NCI-H69 (cell line): ENCODE results near the gene RNF150.

ENCODE experiments used
- DNase-seq: peaks from one replicate; lab custom pipeline; 2025; lab: John Stamatoyannopoulos, UW

Gene RNF150

DNA sequence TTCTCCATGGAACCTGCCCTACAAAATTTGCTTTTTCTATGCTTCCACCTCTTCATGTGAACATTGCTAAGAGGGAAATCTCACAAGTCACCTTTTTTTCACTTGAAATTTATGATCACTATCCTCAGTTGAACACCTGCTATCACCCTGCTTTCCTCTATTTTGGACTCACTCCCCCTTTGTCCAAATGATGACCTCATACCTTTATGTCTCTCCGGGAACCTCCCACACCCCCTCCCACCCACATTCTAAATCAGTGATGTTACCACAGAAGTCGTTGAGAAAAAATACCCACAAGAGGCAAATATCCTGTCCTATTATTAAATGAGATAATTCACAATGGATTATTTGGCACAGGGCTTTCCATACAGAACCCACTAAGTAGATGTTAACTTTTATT, 156.5 kb downstream of the RNF150 start:
- DNase-seq: peak; percentile 18

DNA sequence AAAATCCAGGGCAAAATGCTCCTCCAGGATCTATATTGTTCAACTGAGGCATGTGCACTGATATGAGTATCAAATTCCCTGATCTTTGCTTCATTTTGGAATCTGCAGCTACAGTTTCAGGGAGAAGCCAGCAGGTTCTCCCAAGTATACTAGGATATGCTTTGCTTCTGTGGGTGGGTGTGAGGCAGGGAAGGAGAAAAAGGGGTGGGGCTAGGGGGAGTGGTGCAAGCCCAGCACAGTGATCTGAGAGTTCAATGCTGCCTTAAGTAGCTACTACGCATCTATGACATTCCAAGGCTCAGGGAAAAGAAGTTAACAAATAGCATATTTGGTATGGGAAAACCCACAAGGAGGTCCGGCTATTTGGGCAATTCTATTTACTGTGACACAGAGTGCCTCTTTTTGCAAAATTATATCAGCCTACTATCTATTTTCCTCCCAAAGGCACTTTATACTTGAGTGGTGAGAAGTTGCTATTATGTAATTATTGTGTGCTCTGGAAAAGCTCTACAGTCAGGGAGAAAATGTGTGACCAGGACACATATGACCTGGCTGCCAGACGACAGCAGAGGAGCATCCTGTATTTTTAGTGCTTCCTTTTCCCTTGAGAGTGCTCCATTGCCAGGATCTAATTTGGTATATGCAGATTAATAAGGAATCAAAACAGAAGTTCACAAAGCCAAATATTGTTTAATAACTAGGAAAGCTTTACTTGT, 162.0 kb downstream of the RNF150 start:
- peak; percentile 36 for DNase-seq

DNA sequence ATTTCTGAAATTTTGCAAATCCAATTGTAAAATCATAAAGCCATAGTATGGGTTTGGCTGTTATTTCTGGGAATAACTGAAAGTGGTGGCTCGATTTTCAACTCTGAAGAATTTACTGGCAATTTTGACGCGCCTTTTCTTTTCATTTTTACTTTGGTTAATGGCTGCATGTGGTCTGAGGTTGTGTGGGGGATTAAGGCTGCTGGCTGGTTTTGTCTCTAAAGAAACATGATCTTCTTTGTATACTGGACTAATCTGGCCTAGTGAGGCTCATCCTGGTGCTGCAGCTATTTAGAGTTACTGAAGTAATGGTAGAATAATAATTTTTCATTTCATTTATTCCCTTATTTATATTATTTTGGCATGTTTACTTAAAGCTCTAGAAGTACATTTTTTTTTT, 164.0 kb downstream of the RNF150 start:
- no peak for DNase-seq

DNA sequence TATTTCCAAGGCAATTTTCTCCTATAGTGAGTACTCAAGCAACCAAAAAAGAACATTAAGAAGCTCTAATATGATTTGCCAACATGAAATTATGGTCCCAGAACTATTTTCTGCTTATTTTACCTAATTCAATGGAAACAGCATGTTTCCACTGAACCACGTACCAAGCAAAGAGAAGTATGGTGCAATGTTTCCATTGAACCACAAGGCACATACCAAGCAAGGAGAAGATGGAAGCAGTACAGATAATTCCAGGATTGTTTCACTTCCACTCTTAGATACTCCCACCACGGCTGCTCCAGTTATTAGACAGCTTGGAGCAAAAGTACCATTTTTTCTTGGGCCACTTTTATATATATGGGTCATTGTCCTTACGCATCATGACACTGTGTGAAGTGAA, 164.9 kb downstream of the RNF150 start:
- no peak for DNase-seq

DNA sequence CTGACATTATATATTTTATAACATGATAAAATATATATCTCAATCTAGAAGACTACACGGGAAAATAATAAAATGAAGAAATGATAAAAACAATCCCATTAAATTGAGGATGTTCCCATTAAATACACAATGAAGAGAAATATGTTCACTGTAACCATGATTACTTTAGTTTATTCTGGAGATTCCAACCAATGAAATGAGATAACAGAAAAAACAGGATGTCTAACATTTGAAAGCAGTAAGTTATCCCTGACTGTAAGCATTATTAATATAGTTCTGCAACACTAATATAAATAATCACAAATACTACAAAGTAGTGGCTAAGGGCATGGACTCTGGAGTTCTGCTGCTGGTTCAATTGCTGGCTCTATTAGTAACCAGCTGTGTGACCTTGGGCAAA, 169.4 kb downstream of the RNF150 start:
- DNase-seq: no peak

DNA sequence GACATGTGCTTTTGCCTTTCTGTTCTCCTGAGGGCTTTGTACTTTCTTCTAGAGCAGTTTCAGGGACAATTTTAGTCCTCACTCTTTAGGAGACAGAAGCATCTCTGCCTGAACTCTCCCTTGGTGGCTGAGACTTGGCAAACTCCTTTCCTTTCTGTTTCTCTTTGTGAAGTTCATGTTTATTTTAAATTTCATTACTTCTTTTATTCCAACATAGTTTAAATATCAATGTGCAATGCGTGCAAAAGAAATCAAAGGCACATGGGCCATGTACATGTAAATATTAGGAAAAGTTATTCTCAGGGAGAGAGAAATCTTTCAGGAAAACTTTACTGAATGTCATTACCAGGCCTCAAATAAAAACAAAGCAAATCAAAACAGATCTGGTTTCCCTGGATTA, 177.6 kb downstream of the RNF150 start:
- no peak for DNase-seq

DNA sequence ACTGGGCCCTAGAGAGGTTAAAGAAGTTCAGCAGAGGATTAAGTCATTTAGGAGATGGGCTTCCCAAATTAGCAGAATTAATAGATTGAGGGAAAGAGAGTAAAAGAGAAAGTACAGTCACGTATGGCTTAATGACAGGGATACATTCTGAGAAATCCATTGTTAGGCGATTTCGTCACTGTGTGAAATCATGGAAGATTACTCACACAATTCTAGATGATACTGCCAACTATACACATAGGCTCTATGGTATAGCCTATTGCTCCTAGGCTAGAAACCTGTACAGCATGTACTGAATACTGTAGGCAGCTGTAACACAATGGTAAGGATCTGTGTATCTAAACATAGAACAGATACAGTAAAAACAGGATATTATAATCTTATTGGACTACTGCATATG, 180.6 kb downstream of the RNF150 start:
- DNase-seq: no peak

DNA sequence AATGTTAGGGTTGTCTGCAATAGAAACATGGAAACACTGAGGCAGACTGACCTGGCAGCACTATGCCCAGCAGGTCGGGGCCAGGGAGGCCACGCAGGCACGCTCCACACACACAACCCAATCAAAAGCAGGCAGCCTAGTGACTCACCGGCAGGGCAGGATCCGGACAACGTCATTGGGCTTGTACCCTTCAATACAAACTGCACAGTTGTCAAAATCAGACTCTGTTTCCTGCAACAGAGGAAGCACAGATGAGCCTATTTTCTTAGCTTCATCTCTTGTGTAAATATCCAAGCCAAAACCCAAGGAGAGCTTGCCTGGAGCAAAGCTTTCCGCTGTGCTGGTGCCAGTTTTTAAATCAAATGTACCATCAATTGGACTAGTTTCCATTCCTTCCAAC, 185.8 kb downstream of the RNF150 start:
- peak; percentile 29 for DNase-seq

DNA sequence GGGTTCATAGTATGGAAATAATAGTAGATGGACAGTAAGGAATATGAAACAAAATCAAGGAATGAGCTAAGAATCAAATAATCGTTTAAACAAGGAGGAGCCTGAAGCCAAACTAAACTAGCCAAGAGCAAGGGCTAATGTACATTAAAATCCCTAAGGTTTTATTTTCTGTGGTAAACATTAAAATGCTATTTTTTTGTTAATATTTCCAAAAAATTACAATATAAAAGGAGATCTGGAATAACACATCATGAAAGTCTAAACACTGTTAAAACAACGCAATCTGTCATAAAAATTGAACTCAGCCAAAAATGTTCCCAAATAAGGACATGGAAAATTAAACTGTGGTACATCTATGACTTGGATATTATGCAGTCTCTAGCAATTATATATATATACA, 188.2 kb downstream of the RNF150 start:
- DNase-seq: no peak

DNA sequence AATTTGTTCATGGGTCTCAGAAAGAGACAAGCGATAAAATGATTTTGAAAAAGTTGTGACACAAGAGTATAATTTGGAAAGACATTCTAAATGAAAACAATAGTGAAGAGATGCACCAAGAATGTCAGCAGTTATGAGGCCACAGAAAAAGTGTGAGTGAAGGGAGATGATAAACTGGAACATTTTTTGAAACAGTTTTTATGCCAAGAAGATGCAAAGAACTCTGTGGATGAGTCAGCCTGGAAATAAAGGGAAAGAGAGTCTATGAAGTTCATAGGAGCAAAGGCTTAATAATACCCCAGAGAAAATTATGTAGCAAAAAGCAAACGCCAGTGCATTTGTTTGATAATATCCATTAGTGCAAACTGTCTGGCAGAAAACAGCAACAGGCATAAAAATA, 188.7 kb downstream of the RNF150 start:
- DNase-seq: peak; percentile 8

DNA sequence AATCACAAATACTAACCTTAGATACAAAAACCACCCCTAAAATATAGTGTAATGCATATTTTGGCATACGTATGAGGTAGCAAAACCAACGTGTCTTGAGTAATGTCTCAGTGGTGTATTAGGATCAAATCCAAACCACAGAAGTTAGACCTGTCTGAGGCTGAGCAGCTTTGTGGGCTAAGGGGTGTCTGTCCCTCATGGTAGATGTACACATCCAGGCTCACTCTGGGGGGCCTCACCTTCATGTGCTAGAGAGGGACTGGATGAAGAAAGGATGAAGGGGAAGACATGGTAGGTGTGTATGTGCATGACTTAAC, 189.1 kb downstream of the RNF150 start:
- DNase-seq: no peak

DNA sequence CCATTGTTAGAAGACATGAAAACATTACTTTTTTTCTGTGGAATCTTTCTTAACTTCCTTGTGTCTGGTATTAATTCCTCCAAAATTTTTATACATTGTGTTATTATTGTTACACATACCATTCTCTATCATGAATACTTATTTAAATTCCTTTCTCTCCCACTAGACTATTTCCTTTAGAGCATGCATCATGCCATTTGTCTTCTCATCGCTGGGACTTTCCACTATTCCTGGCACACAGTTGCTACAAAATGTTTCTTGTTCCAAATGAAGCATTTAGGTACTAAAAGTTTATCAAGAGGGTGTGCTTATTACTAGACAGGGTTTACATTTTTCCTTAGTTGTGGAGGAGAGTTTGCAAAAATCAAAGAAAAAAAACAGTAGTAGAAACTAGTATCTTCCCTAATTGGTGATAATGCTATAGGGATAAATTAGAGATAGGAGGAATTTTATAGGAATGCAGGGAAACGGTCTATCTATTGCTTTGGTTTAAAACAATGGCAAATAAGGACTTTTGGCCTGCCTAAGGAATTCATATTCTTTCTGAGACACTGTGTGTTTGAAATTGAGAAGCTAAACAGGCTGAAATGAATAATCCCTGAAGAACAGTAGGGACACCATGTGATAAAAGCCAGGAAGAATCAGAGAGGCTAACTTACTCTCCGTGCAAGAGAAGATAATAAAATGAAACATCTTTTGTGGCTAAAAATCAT, 189.6 kb downstream of the RNF150 start:
- no peak for DNase-seq

DNA sequence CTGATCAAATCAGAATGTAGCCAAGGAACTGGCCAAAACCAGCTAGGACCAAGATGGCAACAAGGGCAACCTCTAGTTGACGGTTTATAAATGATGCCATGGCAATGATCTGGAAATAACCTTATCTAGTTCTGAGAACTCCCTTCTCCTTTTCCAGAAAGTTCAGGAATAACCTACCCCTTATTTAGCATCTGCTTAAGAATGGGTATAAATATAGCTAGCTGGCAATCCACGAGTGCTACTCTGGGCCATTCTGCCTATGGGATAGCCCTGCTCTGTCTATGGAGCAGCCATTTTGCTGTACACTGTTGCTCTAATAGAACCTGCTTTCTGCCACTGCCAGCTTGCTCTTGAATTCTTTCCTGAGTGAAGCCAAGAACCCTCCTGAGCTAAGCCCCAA, 192.7 kb downstream of the RNF150 start:
- DNase-seq: no peak

DNA sequence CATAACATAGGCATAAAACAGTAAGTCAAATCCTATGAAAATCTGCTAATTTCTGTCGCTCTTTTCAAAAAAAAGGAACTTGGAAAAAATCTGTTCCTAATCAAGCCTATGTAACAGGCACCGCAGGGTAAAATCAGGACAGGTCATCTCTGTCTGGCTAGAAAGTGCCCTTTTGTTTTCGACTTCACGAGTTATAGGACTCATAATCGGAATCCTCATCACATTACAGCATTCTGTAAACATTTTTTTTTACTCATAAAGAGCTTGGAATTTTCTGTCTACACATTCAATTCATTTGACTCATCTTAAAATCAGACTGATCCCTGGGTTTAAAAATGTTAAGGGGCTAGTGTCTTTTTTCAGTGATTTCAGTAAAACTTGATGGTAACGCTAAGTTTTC, 195.4 kb downstream of the RNF150 start:
- no peak for DNase-seq

DNA sequence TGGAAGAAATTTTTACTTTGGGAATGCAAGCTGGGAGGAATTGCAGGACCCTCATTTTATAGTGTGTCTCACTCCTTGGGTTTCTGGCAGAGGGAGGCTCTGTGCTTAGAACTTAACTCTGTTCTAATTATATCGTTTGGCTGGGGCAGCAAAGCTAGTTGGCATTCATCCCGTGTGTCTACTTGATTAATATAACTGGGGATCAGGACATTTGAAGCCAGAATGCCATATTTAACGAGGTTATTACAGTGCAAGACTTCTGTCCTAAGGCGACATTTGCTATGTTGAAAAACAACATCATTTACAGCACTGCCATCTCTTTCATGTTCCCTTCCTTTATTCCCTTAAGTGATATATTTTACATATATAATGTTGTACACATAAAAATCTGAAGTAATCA, 198.0 kb downstream of the RNF150 start:
- DNase-seq: peak; percentile 88

DNA sequence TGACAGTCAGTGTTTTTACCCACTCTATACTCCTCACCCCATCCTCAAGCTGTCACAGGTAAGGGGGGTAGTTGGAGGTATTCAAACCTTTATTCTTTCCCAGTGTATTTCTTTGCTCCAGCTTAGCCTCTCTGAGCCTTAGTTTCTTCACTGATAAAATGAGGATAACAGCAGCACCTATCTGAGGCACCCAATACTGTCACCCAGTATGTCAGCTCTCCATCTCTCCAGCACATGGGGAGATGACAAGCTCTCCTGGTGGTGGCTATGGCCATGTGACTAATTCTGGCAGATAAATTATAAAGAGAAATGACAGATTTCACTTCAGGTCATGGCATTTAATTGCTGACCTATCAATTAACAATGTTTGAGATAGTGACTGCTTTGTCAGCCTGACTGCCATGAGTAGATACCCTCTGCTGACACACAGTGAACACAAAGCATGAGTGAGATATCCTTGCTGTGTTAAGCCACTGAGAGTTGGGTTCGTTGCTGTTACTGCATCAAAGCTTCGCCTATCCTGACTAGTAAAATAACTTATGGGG, 200.7 kb downstream of the RNF150 start:
- peak; percentile 18 for DNase-seq

DNA sequence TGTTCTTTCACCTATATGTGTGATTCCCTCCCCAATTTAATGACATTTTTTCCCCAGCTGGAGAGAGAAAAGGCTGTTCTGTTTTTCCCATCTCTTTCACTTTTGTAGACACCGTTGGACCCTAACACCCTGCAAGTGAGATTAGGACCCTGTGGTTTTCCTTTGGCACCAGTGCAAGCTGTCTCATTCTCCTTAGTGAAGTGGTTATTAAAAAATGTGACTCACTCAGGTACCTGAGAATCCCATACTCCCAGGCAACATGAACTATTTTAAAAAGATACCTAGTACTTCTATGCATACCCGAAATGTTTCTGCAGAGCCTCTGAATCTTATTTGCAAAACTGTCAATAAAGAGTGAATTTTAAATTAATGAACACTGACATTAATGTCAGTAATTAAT, 201.4 kb downstream of the RNF150 start:
- DNase-seq: peak; percentile 34

DNA sequence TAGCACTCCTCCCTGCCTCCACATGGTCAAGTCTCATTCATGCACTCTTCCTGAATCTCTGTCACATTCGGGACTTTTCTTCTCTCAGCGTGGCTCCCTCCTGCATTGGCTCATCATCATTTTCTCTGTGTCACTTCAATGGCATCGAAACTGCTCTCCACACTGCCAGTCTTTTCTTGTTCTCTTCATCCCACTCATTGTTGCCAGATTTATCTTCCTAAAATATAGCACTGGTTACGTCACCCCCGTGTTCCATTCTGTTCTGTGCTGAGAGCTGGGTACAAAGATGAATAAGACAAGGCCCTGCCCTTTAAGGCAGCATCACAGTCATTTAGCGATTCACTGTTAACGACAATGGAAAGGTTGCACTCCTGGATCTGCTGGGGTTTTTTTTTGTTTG, 202.7 kb downstream of the RNF150 start:
- DNase-seq: no peak

DNA sequence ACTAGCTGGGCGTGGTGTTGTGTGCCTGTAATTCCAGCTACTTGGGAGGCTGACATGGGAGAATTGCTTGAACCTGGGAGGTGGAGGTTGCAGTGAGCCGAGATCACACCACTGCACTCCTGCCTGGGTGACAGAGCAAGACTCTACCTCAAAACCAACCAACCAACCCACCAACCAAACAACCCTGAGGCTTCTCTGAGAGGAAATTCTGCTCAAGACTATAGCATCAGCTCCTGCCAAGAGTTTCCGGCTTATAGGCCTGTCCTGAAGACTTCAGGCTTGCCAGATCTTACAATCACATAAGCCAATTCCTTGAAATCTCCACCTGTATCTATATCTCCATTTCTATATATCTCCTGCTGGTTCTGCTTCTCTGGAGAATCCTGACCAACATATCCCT, 203.3 kb downstream of the RNF150 start:
- no peak for DNase-seq

DNA sequence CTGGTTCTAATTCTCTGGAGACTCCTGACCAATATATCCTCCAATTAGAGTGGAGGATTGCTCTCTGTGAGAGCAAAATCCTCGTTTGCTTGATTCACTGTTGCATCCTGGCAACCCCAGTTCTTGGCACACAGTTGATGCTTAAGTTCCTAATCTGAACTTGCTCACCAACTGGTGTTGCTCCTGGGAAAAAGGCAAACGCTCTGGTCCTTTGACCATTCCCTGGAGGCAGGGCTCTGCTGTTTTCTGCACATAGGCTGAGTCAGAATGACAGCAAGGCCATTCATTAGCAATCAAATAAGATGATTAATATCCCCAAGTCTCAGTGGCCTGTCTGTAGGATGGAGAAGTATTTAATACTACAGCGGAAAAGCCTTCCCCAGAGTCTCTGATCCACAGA, 204.4 kb downstream of the RNF150 start:
- DNase-seq: peak; percentile 32

DNA sequence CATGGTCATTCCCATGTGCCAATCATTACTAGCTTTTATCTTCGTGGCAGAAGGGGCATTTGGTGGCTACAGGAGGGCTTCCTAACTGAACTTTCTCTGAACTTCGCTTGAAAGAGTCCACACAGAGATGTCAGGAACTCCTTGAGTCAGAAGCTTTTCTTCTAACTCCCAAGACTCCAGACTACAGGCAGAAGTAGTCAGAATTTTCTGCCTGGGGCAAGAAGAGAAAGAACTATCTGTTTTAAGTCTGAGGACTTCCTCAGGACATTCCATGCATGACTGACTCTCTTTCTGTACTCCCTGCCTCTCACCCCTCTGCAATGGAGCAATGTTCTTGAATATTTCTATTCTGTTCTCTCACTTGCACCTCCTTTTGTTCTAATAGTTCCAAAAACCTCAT, 206.6 kb downstream of the RNF150 start:
- no peak for DNase-seq

DNA sequence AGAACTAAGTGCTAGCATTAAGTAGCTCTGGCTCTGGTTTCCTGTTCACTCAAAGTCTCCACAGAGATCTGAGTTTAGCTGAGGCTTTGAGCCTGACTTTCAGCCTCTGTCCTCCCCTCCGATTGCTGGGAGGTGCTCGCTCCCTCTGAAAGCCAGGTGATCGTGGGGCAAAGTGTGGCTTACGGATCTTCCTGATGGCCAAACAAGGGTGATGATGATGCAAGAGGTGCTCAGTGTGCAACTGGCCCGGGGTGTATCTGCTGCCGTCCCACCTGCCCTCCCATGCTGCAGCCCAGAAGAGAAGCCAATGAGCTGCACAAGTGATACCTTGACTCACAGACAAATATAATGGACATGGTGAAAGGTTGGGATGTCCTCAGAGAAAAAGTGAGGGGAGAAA, 207.9 kb downstream of the RNF150 start:
- DNase-seq: no peak

DNA sequence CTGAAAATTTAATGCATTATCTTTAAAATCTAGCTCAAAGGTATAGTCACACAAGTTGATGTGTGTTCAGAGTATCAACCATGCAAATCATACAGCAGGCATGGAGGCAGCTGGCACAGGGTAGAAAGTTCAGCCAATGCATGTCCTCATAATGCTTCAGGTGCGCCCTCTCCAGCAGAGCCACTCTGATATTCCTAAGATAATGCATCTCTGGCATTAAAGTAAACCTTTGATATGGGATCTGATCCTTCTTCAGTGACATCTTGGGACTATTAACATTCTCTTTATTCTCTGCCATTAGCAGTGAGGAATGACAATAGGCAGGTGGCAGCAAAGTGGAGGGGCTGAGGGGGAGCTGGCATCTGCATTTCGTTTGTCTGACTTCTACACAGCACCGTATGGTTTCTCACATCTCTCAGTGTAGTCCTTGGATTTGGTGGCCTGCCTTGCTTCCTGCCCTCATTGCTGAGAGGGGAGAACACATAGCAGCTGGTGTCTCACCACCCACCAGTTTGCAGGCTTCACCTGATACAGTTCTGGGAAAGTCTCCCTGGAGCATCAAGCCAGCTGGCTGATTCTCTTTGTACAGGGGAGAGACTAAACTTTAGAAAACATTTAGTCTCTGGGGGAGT, 208.4 kb downstream of the RNF150 start:
- DNase-seq: no peak
